ENCODE data around the gene FUOM.

DNA sequence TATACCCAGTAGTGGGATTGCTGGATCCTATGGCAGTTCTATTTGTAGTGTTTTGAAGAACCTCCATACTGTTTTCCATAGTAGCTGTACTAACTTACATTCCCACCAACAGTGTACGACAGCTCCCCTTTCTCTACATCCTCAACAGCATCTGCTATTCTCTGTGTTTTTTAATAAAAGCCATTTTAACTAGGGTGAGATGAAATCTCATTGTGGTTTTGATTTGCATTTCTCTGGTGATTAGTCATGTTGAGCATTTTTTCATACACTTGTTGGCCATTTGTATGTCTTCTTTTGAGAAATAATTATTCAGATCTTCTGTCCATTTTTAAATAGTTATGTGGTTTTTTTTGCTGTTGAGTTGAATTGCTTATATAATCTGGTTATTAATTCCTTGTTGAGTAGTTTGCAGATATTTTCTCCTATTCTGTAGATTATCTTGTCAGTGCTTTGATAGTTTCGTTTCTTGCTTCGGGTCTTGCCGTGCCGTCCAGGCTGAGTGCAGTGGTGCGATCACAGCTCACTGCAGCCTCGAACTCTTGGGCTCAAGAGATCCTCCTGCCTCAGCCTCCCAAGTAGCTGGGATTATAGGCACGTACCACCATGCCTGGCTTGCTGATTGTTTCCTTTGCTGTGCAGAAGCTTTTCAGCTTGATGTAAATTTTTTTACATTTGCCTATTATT is 48.2 kb upstream of the FUOM start:
- TF ChIP-seq GATA2 (CRISPR knock-in tag; IDR thresholded peaks at IDR 0.05) (no peak), TEAD4 (IDR thresholded peaks at IDR 0.05; ENCODE audit: borderline replicate concordance, insufficient read depth) (no peak), CHD2 (IDR thresholded peaks at IDR 0.05; ENCODE audit: low read length, partially characterized antibody) (no peak)
- TF ChIP-seq, protein P1, sequence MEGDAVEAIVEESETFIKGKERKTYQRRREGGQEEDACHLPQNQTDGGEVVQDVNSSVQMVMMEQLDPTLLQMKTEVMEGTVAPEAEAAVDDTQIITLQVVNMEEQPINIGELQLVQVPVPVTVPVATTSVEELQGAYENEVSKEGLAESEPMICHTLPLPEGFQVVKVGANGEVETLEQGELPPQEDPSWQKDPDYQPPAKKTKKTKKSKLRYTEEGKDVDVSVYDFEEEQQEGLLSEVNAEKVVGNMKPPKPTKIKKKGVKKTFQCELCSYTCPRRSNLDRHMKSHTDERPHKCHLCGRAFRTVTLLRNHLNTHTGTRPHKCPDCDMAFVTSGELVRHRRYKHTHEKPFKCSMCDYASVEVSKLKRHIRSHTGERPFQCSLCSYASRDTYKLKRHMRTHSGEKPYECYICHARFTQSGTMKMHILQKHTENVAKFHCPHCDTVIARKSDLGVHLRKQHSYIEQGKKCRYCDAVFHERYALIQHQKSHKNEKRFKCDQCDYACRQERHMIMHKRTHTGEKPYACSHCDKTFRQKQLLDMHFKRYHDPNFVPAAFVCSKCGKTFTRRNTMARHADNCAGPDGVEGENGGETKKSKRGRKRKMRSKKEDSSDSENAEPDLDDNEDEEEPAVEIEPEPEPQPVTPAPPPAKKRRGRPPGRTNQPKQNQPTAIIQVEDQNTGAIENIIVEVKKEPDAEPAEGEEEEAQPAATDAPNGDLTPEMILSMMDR (IDR thresholded peaks at IDR 0.05) = no peak

Data from SK-N-SH (cell line).